ENCODE data around the gene FNDC3B.

DNA sequence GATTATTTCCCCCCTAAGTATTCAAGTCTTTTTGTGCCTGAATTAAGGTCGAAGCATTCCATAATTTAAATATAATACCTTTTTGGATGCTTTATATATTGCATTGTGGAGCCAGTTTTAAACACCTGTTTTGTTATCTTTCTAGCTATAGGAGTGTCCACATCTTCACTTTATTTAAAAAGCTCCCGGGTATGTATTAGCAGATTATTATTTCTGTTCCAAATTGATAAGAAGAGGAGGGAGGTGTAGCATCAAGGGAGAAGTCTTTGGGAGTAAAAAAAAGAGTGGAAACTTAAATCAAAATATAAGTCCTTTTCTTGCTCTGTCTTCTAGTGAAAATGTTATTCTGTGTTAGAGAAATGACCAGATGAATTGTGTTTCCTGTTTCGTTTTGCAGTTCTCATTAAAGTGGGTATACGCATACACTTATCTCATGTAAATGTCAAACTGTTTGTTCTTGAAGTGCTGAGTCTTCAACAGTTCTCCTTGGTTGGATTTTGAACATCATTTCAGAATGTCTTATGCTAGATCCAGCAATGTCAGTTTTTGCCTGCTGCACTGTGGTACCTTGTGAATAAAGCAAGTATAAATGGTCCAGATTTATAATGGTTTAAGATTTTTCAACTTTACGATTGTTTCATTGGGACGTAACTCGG, 105.8 kb downstream of the FNDC3B start:
- TF ChIP-seq CTCF (conservative IDR thresholded peaks at IDR 0.05; ENCODE audit: low read length) (no peak), EZH2phosphoT487 (IDR thresholded peaks at IDR 0.05; ENCODE audit: borderline replicate concordance) (no peak)

Measured in Loucy (cell line).